C4-2B (cell line): ENCODE measurements around the gene HNF4A.
"Not testable (repeated sequence)": the region's sequence is repeated elsewhere in the genome, so short reads cannot be mapped to it uniquely, and the experiment has no call there.

Source experiments
- H3K27ac ChIP-seq: fragments of 450-650 bp; 2 replicates; pipeline ENCODE4 v1.5.1; 2017
- ZFX ChIP-seq: fragments of 450-650 bp; IDR thresholded peaks from 2 replicates; pipeline ENCODE4 v1.6.1; 2017
- TF ChIP-seq, protein P1 (sequence below): fragments of 450-650 bp; conservative IDR thresholded peaks from 2 replicates; pipeline ENCODE4 v1.5.1; 2017; ENCODE audit warnings: mild to moderate bottlenecking

Gene HNF4A

DNA sequence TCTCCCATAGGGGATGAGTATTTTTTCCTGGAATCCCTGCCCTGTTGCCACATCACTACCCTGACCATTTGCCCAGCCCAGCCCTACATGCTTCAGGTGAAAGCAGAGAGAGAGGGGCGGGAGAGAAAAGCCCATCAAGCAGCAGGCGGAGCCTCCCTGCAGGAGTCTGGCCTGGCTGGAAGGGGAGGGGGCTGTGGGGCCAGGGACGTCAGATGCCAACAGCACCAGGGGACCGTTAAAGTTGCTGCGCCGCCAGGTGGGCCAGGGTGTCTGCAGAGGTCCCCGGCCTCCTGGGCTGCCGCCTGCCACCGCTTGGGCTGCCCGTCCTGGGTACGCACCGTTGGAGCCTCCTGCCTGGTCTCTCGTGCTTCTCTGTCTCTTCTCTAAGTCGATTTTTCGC is 19.4 kb upstream of the HNF4A start:
- no peak overlapping the region for H3K27ac ChIP-seq
- TF ChIP-seq, protein P1, sequence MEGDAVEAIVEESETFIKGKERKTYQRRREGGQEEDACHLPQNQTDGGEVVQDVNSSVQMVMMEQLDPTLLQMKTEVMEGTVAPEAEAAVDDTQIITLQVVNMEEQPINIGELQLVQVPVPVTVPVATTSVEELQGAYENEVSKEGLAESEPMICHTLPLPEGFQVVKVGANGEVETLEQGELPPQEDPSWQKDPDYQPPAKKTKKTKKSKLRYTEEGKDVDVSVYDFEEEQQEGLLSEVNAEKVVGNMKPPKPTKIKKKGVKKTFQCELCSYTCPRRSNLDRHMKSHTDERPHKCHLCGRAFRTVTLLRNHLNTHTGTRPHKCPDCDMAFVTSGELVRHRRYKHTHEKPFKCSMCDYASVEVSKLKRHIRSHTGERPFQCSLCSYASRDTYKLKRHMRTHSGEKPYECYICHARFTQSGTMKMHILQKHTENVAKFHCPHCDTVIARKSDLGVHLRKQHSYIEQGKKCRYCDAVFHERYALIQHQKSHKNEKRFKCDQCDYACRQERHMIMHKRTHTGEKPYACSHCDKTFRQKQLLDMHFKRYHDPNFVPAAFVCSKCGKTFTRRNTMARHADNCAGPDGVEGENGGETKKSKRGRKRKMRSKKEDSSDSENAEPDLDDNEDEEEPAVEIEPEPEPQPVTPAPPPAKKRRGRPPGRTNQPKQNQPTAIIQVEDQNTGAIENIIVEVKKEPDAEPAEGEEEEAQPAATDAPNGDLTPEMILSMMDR, result no peak
- TF ChIP-seq ZFX, result no peak

DNA sequence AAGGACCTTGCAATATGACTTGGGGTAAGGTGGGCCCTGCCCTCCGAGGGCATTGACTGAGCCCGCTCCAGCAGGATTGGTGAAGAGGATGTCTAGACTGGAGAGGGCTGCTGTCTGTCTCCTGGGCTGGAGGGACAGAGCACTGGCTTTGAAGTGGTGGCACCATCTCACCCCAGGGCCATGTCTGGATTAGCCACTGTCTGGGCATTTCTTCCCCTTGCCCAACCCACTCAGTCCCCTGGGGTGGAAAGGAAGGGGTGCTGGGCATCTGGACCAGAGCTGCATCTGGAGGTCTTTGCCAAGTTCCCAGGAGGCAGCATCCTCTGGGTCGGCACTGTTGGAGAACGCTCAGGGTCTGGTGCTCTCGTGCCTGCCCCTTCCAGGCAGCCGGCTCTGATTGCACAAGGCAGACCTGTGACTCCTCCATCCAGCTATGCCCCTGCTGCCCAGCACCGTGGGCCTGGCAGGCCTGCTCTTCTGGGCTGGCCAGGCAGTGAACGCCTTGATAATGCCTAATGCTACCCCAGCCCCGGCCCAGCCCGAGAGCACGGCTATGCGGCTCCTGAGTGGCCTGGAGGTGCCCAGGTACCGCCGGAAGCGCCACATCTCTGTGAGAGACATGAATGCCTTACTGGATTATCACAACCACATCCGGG is 18.6 kb upstream of the HNF4A start, which contains the start of gene R3HDML:
TSS of gene R3HDML (plus strand) at position 319 of the 656 bp plus-strand sequence. CDS start at position 434, 115 bp downstream.
- TF ChIP-seq, protein P1, result no peak
- TF ChIP-seq ZFX, result no peak
- no peak within 1 kb of the TSS for H3K27ac ChIP-seq

DNA sequence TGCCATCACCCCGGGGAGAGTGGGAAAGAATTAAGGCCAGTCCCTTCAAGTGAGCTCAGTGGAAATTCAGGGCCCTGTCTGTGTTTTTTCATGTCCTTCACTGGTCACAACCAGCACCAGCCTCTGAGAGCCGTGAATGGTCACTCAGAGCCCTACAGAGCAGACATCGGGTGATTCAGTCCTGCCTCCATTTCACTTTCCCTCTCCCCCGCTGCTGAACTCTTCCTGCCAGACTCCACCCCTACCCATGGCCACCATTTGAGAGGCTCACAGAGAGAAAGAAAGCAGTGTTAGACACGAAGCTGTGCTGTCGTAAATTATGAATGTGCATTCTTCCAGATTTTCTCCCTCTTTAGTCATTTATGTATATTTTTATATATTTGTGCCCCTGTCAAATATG is 13.3 kb upstream of the HNF4A start:
- TF ChIP-seq, protein P1, result no peak
- TF ChIP-seq ZFX, result no peak
- H3K27ac ChIP-seq, result no peak overlapping the region

DNA sequence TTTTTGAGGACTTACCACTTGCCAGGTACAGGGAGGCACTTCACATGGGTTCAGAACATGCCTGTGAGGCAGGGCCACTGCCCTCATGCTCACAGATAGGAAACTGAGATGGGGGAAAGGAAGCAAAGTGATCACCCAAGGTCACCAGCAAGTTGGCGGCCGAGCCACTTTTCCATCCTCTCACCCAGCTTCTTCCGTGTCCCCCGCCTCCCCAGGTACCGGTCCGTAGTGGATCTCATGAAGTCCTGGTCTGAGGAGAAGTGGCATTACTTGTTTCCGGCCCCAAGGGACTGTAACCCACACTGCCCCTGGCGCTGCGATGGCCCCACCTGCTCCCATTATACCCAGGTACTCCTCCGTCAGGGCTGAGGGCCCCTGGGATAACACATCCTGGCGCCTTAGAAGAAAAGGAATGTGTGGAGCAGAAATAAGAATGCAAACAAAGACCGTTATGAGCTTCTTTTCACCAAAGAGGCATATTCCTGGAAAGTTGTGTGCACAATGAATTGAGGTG is 12.3 kb upstream of the HNF4A start:
- H3K27ac ChIP-seq, result no peak overlapping the region
- no peak for TF ChIP-seq ZFX
- TF ChIP-seq, protein P1, result no peak

DNA sequence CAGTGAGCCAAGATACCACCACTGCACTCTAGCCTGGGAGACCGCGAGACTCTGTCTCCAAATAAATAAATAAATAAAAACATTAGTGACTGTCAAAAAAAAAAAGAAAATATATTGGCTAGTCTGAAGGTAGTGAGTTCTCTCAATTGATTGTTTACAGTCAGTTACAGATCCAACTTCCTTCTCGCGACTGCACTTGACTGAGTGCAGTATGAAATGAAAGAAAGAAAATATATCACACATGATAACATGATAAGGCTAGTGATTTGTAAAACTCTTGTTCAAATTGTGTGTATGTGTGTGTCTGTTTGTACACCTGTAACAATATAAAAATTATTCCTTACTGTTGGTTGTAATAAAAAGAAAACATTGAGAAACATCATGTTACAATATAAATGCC is 10.8 kb upstream of the HNF4A start:
- no peak overlapping the region for H3K27ac ChIP-seq
- TF ChIP-seq, protein P1, result no peak
- TF ChIP-seq ZFX, result no peak

DNA sequence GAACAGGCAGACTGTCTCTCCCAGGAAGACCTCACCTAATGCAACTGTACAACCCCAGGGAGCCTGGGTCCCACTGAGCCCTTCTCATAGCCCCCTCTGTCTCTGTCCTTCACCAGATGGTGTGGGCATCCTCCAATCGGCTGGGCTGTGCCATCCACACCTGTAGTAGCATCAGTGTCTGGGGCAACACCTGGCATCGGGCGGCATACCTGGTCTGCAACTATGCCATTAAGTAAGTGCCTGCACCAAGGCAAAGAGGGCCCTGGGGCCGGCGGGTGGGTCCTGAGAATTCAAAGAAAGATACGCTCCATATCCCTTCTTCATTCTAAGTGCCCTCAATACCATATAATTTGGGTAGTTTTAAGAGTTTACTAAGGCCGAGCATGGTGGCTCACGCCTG is 10.4 kb upstream of the HNF4A start:
- H3K27ac ChIP-seq, result no peak overlapping the region
- no peak for TF ChIP-seq ZFX
- TF ChIP-seq, protein P1, result no peak

DNA sequence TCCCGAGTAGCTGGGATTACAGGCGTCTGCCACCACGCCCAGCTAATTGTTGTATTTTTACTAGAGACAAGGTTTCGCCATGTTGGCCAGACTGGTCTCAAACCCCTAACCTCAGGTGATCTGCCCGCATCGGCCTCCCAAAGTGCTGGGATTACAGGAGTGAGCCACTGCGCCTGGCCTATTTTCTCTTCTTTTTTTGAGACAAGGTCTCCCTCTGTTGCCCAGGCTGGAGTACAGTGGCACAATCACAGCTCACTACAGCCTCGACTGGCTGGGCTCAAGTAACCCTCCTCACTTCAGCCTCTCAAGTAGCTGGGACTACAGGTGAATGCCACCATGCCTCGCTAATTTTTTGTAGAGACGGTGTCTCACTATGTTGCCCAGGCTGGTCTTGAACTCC is 9.6 kb upstream of the HNF4A start:
- H3K27ac ChIP-seq, result not testable (repeated sequence)

DNA sequence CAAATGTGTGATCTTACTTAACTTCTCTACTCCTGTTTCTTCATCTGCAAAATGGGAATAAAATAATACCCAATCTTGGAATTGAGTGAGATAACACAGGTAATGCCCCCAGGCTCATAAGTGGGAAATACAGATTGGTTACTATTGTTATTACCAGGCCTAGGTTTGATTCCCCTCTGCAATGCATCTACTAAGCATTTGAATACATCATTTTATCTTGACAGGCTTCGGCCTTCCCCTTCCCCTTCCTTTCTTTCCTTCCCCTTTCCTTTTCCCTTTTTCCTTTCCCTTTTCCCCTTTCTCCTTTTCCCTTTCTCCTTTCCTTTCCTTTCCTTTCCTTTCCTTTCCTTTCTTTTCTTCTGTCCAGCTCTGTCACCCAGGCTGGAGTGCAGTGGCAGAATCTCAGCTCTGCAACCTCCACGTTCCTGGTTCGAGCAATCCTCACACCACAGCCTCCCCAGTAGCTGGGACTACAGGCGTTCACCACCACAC is 7.3 kb upstream of the HNF4A start:
- TF ChIP-seq, protein P1, result no peak
- TF ChIP-seq ZFX, result no peak
- no peak overlapping the region for H3K27ac ChIP-seq
